IgD-negative memory B cell (primary cell): ENCODE results near the gene FAM3C. TPM values are rescaled to one million over a fixed set of nuclear protein-coding genes. Genes with fewer than 3 reads are reported as not detected.

ENCODE experiments used
- H3K27ac Mint-ChIP-seq, 3 donors: one replicate each; pipeline ENCODE4 v1.8.0; 2020 to 2022; ENCODE audit warnings: mild to moderate bottlenecking in 3 of 3, mixed read lengths in 3 of 3, moderate library complexity in 1 of 3
- H3K27me3 Mint-ChIP-seq: one replicate; pipeline ENCODE4 v1.8.0; 2021; ENCODE audit warnings: mixed read lengths
- H3K36me3 Mint-ChIP-seq: one replicate; pipeline ENCODE4 v1.8.0; 2020; ENCODE audit warnings: mild to moderate bottlenecking, mixed read lengths
- H3K4me1 Mint-ChIP-seq, 3 donors: one replicate each; pipeline ENCODE4 v1.8.0; 2020 to 2022; ENCODE audit warnings: mixed read lengths in 3 of 3, mild to moderate bottlenecking in 1 of 3
- H3K4me3 Mint-ChIP-seq, 4 donors: one replicate each; pipeline ENCODE4 v1.8.0; 2020 to 2022; ENCODE audit warnings: mild to moderate bottlenecking in 4 of 4, mixed read lengths in 4 of 4, moderate library complexity in 3 of 4
- H3K9me3 Mint-ChIP-seq, 3 donors: one replicate each; pipeline ENCODE4 v1.8.0; 2020 to 2021; ENCODE audit warnings: mixed read lengths in 3 of 3, mild to moderate bottlenecking in 1 of 3
- polyA plus RNA-seq: library from polyadenylated mRNA; unstranded; fragments of 300-500 nt; fragmentation: Illumina TruSeq; gene quantifications from one replicate; pipeline ENCODE4 v1.2.3, GENCODE V29; 2021

Gene FAM3C
- polyA plus RNA-seq, 1 donor from 2014 or later: 50.4 TPM

DNA sequence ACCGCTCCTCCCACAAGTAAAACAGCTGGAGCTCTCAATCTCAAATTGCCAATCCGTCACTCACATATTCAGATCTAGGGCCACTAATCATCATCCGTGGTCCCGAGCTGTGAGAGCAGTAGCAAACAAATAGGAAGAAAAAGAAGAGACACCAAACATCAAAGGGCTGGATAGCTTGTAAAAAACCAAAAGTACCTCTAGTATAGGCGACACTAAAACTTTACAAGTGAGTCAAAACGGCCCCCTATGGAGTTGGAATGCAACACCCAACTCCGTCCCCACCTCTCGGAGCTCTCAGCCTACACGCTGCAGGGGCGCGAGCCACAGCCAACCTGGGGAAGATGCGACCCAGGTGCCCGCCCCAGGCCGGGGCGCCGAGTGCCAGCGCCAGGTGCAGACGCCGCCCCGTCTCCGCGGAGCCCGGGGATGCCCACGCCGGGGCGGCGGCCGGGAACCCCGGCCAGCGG is 581 bp downstream of the FAM3C start:
- no peaks in the 10 kb centered on the region for H3K27me3 Mint-ChIP-seq
- H3K36me3 Mint-ChIP-seq: peaks cover 10% of the 10 kb centered on the region
- peak overlapping the region; percentile 76 to 98 (median 93) for H3K27ac Mint-ChIP-seq
- H3K9me3 Mint-ChIP-seq: no peaks in the 10 kb centered on the region
- H3K4me3 Mint-ChIP-seq: peak overlapping the region; percentile 96 to 98 (median 96)
- H3K4me1 Mint-ChIP-seq: peaks cover 31 to 38% (median 38%) of the 10 kb centered on the region in 3 donors

GRCh38 chr7:121394709-121395140 is 1.4 kb downstream of the FAM3C start:
- Mint-ChIP-seq H3K27me3 (no peaks in the 10 kb centered on the region), H3K4me3 (peak overlapping the region; percentile 74 to 97 (median 88)), H3K27ac (peak overlapping the region; percentile 57 to 83 (median 73)), H3K4me1 (peaks cover 39 to 46% (median 45%) of the 10 kb centered on the region in 3 donors), H3K36me3 (peaks cover 10% of the 10 kb centered on the region), H3K9me3 (no peaks in the 10 kb centered on the region)

- Mint-ChIP-seq H3K9me3 (no peaks in the 10 kb centered on the region), H3K27me3 (no peaks in the 10 kb centered on the region), H3K27ac (peak overlapping the region; percentile 7 to 76 (median 63)), H3K4me1 (peaks cover 56 to 64% (median 56%) of the 10 kb centered on the region in 3 donors), H3K36me3 (peaks cover 10% of the 10 kb centered on the region), H3K4me3 (peak overlapping the region in 3 of 4 donors; percentile 31 to 59 (median 51))
Observed at GRCh38 chr7:121393005-121393366, 3.1 kb downstream of the FAM3C start.

DNA sequence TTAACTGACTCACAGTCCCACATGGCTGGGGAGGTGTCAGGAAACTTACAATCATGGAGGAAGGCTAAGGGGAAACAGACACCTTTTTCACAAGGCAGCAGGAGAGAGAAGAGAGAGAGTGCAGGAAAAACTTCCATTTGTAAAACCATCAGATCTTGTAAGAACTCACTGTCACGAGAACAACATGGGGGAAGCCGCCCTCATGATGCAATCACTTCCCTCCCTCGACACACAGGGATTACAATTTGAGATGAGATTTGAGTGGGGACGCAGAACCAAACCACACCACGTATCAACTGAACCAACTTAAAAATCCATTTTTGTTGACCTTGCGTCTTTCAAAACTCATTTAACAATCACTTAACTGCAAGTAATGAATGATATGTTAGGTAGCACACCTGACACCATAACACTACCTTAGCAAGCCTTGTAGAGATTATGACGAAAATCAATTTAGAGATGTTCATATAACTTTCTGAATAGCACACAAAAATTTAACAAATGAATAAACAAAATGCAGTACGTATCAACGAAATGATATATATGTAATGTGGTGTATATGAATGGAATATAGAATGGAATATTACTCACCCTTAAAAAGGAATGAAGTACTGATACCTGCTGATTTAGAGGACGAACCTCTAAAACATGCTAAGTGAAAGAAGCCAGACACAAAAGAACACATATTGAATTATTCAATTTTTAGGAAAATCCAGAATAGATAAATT is 3.7 kb downstream of the FAM3C start:
- Mint-ChIP-seq H3K9me3 (no peaks in the 10 kb centered on the region), H3K36me3 (peaks cover 10% of the 10 kb centered on the region), H3K4me3 (peak overlapping the region; percentile 9 to 83 (median 46)), H3K4me1 (peaks cover 56 to 67% (median 57%) of the 10 kb centered on the region in 3 donors), H3K27me3 (no peaks in the 10 kb centered on the region), H3K27ac (peak overlapping the region; percentile 7 to 83 (median 63))

GRCh38 chr7:121391686-121392085 is 4.4 kb downstream of the FAM3C start:
- Mint-ChIP-seq H3K36me3 (peaks cover 10% of the 10 kb centered on the region), H3K27me3 (no peaks in the 10 kb centered on the region), H3K4me1 (peaks cover 59 to 71% (median 61%) of the 10 kb centered on the region in 3 donors), H3K27ac (peak overlapping the region; percentile 7 to 83 (median 63)), H3K9me3 (no peaks in the 10 kb centered on the region), H3K4me3 (peak overlapping the region; percentile 31 to 74 (median 62))

DNA sequence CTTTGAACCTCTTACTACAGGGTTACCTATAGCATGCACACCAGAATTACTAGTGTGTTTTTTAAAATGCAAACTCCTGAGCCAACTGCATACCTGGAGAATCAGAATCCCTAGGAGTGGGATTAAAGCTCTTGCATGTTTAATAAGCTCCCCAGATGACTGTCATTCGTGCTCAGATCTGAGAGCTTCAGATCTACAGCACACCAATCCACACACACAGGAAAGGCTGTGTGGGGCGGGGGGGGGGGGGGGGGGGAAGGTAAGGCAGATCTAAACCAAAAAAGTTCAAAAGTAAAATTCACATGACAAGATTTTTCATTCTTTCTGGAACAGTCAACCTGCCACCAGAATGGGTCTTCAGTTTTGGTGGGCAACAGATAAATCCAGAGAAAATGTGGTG is 5.5 kb downstream of the FAM3C start:
- Mint-ChIP-seq H3K27me3 (no peaks in the 10 kb centered on the region), H3K36me3 (peaks cover 10% of the 10 kb centered on the region), H3K4me1 (peaks cover 65 to 77% (median 67%) of the 10 kb centered on the region in 3 donors), H3K9me3 (no peaks in the 10 kb centered on the region), H3K4me3 (peak overlapping the region in 3 of 4 donors; percentile 0 to 74 (median 56)), H3K27ac (peak overlapping the region; percentile 73 to 89 (median 83))

GRCh38 chr7:121390109-121390508 is 6.0 kb downstream of the FAM3C start:
- peak overlapping the region; percentile 73 to 89 (median 82) for H3K27ac Mint-ChIP-seq
- peaks cover 69 to 82% (median 70%) of the 10 kb centered on the region in 3 donors for H3K4me1 Mint-ChIP-seq
- peak overlapping the region; percentile 0 to 82 (median 68) for H3K4me3 Mint-ChIP-seq
- no peaks in the 10 kb centered on the region for H3K27me3 Mint-ChIP-seq
- peaks cover 10% of the 10 kb centered on the region for H3K36me3 Mint-ChIP-seq
- no peaks in the 10 kb centered on the region for H3K9me3 Mint-ChIP-seq

- peaks cover 70 to 86% (median 72%) of the 10 kb centered on the region in 3 donors for H3K4me1 Mint-ChIP-seq
- H3K36me3 Mint-ChIP-seq: peaks cover 8% of the 10 kb centered on the region
- peak overlapping the region; percentile 88 to 90 (median 89) for H3K27ac Mint-ChIP-seq
- H3K9me3 Mint-ChIP-seq: no peaks in the 10 kb centered on the region
- H3K4me3 Mint-ChIP-seq: peak overlapping the region; percentile 21 to 87 (median 78)
- H3K27me3 Mint-ChIP-seq: no peaks in the 10 kb centered on the region
Observed at GRCh38 chr7:121388950-121389349, 7.2 kb downstream of the FAM3C start.

DNA sequence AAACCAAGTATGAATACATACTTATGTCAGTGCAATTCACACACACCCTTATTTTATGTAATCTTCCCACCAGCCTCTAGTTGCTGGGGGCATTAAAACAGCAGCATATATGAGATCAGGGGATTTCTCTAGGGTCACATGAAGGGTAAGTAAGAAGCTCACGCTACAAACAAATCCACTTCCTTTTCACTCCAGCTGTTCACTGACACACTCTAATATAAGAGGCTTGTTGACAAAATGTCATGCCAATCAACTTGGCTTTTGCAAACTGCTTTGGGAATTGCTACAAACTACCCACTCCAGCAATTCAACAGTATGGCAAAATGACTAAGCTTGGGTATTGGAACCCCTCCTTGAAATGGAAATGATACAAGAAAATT is 10.3 kb downstream of the FAM3C start:
- H3K4me1 Mint-ChIP-seq: peaks cover 74 to 83% (median 82%) of the 10 kb centered on the region in 3 donors
- H3K36me3 Mint-ChIP-seq: no peaks in the 10 kb centered on the region
- peak overlapping the region; percentile 42 to 83 (median 71) for H3K4me3 Mint-ChIP-seq
- no peaks in the 10 kb centered on the region for H3K27me3 Mint-ChIP-seq
- peak overlapping the region; percentile 77 to 96 (median 90) for H3K27ac Mint-ChIP-seq
- H3K9me3 Mint-ChIP-seq: no peaks in the 10 kb centered on the region

DNA sequence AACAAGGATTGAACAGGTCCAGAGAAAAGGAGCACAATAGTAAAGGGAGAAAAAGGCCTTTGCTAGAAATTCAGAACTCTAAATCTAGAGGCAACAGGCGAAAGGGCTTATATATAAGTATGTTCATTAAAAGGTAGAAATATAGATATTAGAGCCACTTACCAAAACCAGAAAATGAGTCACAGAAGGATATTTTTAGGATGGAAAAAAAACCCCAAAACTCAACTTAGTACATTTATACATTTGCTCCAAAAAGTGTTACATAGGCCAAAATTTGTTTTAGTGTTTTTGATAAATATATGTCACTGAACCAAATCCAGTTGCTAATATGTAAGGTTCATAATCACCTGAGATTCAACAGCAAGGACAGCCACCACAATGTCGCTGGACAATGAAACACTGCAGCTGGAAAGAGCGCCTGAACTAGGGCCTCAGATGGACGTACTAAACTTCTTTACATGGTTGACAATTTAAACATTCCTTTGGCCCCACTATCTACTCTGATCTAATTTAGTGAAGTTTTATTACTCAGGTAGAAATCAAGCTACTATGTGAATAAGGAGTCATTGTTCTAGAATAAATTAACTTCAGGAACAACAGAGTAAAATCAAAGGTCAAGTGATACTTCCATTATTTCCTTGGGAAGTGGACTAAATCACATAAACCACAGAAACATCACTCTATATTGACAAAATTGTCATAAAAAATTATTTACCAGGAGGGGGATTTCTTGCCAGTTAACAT is 10.9 kb downstream of the FAM3C start:
- peaks cover under 1% of the 10 kb centered on the region for H3K36me3 Mint-ChIP-seq
- peak overlapping the region; percentile 77 to 96 (median 90) for H3K27ac Mint-ChIP-seq
- H3K9me3 Mint-ChIP-seq: no peaks in the 10 kb centered on the region
- H3K27me3 Mint-ChIP-seq: no peaks in the 10 kb centered on the region
- peak overlapping the region; percentile 42 to 83 (median 71) for H3K4me3 Mint-ChIP-seq
- H3K4me1 Mint-ChIP-seq: peaks cover 76 to 85% (median 84%) of the 10 kb centered on the region in 3 donors

DNA sequence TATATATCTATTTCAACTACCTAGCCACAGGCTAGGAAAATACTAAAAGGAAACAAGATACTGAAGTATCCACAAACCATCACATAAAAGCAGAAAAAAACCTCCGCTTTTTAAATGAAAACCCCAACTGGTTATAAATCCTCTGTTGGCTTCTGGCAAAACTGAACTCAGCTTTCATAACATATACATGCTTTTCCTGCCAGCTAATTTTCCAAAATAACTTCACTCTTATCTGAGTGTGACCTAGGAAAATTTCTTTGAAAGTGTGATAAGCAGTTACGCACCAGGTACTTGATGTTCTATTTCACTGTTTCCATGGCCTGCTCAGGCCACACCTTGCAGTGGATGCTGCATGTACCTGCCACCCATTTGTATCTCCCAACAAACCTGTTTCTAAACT is 11.8 kb downstream of the FAM3C start:
- Mint-ChIP-seq H3K4me1 (peaks cover 78 to 85% (median 84%) of the 10 kb centered on the region in 3 donors), H3K9me3 (no peaks in the 10 kb centered on the region), H3K4me3 (peak overlapping the region in 3 of 4 donors; percentile 42 to 84 (median 75)), H3K36me3 (peaks cover 5% of the 10 kb centered on the region), H3K27ac (peak overlapping the region; percentile 77 to 96 (median 90)), H3K27me3 (no peaks in the 10 kb centered on the region)

DNA sequence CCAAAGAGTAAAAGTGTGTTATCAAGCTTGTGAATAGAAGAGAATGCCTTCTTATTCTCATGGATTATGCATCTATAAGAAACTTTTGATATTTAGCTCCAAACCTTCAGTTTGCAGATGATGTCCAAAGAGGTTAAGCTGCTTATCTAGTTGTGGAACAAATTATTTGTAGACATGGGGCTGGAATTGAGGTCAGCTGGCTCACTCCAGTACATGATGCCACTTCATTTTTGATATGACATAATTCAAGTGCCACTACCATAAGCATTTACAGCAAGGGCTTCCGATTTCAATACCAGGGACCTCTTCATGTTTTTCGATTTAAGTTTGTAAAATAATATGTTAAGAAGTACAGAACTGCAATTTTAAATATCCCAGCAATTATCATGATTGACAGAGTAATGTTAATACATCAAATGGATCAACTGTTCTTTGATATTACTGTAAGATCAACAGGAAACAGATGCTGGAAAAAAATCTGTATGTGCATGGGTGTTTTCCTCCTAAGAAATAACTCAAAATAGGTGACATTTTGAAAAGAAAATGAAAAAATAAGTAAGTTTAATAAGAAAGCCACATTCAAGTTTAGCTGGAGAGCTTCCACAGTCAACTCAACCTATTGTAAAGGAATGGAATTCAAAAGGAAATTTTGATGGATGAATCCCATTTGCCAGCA is 12.7 kb downstream of the FAM3C start:
- H3K9me3 Mint-ChIP-seq: no peaks in the 10 kb centered on the region

GRCh38 chr7:121382473-121382872 is 13.6 kb downstream of the FAM3C start:
- H3K27me3 Mint-ChIP-seq: no peaks in the 10 kb centered on the region
- peak overlapping the region; percentile 42 to 84 (median 62) for H3K4me3 Mint-ChIP-seq
- peak overlapping the region; percentile 77 to 96 (median 90) for H3K27ac Mint-ChIP-seq

More for the DNA sequence above, 12.7 kb downstream of the FAM3C start:
- Mint-ChIP-seq H3K4me3 (peak overlapping the region; percentile 38 to 84 (median 58)), H3K27ac (peak overlapping the region; percentile 77 to 96 (median 90)), H3K27me3 (no peaks in the 10 kb centered on the region), H3K4me1 (peaks cover 71 to 79% (median 78%) of the 10 kb centered on the region in 3 donors), H3K36me3 (peaks cover 5% of the 10 kb centered on the region)

DNA sequence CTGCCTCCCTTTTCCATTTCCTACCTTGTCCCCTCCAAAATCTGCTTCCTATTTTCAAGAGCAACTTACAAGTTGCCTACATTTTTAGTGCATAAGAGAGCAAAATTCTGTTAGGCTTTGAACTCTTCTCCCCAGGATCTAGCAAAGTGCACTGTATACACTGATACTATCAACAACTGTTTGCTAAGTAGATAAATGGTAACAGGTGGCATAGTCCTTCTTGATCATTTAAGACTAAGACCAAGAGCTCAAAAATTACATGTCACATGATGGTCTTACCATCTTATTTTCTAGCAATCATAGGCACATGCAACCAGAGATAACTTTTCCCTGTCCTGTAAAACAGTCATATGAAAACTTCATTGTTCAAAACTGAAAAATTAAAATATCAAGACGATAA is 16.2 kb downstream of the FAM3C start:
- Mint-ChIP-seq H3K36me3 (peaks cover 20% of the 10 kb centered on the region), H3K27ac (peak overlapping the region; percentile 13 to 81 (median 55)), H3K4me1 (peaks cover 68 to 74% (median 70%) of the 10 kb centered on the region in 3 donors), H3K27me3 (no peaks in the 10 kb centered on the region), H3K9me3 (peaks cover 0 to 3% (median 0%) of the 10 kb centered on the region in 3 donors), H3K4me3 (peak overlapping the region in 3 of 4 donors; percentile 25 to 53 (median 31))

More at GRCh38 chr7:121382473-121382872, 13.6 kb downstream of the FAM3C start:
- Mint-ChIP-seq H3K36me3 (peaks cover 7% of the 10 kb centered on the region), H3K4me1 (peaks cover 67 to 74% (median 71%) of the 10 kb centered on the region in 3 donors), H3K9me3 (peaks cover 0 to 1% (median 0%) of the 10 kb centered on the region in 3 donors)
